DND-41 (cell line): Measurements from ENCODE around the gene ATP12A.

Source experiments
- EZH2 ChIP-seq: IDR thresholded peaks from 3 replicates; pipeline ENCODE4 v1.6.1; 2012; ENCODE audit warnings: borderline replicate concordance, low read depth, mild to moderate bottlenecking, moderate library complexity, low read length, inconsistent platforms; ENCODE audit not compliant: severe bottlenecking
- TF ChIP-seq, protein P1 (sequence below): IDR thresholded peaks from 2 replicates; pipeline ENCODE4 v1.5.1; 2012; ENCODE audit warnings: borderline replicate concordance, low read length, moderate library complexity, mild to moderate bottlenecking; ENCODE audit not compliant: poor library complexity, severe bottlenecking; ENCODE audit errors: extremely low read depth

GRCh38 chr13:24660023-24660741 is 20.0 kb upstream of the ATP12A start:
- no peak for TF ChIP-seq EZH2
- TF ChIP-seq, protein P1, sequence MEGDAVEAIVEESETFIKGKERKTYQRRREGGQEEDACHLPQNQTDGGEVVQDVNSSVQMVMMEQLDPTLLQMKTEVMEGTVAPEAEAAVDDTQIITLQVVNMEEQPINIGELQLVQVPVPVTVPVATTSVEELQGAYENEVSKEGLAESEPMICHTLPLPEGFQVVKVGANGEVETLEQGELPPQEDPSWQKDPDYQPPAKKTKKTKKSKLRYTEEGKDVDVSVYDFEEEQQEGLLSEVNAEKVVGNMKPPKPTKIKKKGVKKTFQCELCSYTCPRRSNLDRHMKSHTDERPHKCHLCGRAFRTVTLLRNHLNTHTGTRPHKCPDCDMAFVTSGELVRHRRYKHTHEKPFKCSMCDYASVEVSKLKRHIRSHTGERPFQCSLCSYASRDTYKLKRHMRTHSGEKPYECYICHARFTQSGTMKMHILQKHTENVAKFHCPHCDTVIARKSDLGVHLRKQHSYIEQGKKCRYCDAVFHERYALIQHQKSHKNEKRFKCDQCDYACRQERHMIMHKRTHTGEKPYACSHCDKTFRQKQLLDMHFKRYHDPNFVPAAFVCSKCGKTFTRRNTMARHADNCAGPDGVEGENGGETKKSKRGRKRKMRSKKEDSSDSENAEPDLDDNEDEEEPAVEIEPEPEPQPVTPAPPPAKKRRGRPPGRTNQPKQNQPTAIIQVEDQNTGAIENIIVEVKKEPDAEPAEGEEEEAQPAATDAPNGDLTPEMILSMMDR = no peak
